HG03108 (cell line): Measurements from ENCODE around the gene CNOT2.

Experiments
- ATAC-seq: cut with Tn5 transposase; IDR thresholded peaks from one replicate; pipeline ENCODE4 v1.9.1; 2021; ENCODE audit warnings: moderate library complexity; ENCODE audit not compliant: unreplicated experiment

The CNOT2 gene, protein sequence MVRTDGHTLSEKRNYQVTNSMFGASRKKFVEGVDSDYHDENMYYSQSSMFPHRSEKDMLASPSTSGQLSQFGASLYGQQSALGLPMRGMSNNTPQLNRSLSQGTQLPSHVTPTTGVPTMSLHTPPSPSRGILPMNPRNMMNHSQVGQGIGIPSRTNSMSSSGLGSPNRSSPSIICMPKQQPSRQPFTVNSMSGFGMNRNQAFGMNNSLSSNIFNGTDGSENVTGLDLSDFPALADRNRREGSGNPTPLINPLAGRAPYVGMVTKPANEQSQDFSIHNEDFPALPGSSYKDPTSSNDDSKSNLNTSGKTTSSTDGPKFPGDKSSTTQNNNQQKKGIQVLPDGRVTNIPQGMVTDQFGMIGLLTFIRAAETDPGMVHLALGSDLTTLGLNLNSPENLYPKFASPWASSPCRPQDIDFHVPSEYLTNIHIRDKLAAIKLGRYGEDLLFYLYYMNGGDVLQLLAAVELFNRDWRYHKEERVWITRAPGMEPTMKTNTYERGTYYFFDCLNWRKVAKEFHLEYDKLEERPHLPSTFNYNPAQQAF

GRCh38 chr12:70242695-70243509, at the start of gene CNOT2:
Gene CNOT2, plus strand, starts transcription at chr12:70243433. Its CDS starts 34,794 bp downstream, at chr12:70278227.
- peak; percentile 68 for ATAC-seq

GRCh38 chr12:70194076-70194475, 49.2 kb upstream of the CNOT2 start:
- ATAC-seq = no peak

DNA sequence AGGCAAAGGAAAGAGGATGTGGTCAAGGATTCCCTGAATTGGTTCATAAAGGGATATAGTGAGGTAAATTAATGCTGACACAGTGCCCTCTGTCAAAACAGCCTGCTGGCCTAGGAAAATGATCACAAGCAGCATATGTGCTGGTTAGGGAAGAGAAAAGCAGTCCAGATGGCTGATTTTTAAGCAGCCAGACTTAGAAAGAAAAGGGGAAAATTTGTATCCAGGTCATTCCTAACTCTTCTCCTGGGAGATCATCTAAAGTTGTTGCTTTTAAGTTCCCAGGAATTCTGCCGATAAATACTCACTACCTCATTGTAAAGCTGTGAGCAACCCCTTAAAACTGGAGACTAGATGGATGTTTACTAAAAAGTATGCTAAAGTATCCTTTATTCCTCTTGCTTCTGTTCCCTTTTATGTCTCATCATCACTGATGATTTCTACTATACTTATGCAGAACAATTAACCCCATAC, 46.4 kb upstream of the CNOT2 start:
- no peak for ATAC-seq

- ATAC-seq = no peak
Observed at GRCh38 chr12:70197345-70197744, 45.9 kb upstream of the CNOT2 start.

DNA sequence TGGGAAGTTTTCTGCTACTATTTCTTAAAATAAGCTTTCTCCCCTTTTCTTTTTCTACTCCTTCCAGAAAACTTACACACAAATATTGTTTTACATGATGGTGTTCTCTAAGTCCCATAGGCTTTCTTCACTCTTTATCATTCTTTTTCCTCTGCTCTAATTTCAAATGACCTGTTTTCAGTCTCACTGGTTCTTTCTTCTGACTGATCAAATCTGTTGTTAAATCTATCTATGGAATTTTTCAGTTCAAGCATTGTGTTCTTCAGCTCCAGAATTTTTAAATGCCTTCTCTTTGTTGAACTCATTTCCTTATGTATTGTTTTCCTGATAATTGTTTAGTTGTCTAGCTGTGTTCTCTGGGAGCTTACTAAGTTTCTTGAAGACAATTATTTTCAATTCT, 29.5 kb upstream of the CNOT2 start:
- ATAC-seq = no peak

DNA sequence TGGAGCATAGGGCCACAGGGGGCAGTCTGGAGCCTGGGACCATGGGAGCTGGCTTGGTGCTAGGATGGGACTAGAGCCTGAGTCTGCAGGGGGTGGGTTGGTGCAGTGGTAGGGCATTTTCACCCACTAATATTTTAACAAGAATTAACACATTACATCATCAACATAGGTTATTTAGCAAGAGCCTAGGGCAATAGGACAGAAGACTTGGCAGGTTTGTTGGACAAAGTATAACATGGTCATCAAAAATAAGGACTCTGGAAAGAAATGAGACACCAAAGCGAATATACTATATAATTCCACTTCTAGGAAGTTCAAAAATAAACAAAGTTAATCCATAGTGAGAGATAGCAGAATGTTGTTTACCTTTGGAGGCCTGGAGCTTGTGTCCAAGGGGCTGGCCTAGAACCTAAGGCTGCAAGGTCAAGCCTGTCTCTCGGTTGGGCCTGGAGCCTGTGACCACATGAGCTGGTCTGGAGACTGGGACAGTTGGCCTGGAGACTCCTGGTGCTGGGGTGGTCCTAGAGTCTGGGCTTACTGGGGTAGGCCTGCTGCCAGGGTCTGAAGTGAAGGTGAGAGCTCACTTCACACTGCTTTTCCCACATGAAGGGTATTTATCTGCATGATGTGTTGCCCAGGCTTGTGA, 28.1 kb upstream of the CNOT2 start:
- no peak for ATAC-seq

DNA sequence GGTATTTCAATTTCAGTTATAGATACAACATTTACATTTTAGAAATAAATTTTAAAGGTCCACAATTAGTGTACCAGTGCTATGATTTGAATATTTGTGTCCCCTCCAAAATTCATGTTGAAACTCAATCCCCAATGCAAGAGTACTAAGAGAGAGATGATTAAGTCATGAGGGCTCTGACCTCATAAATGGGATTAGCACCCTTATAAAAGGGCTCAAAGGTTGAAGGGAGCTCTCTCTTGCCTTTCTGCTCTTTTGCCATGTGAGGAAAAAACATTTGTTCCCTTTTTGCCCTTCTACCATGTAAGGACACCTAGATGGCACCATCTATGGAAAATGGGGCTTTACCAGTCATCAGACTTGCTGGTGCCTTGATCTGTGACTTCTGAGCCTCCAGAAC, 25.8 kb upstream of the CNOT2 start:
- ATAC-seq = no peak

- no peak for ATAC-seq
Observed at GRCh38 chr12:70221626-70222025, 21.6 kb upstream of the CNOT2 start.

- ATAC-seq = no peak
Observed at GRCh38 chr12:70227911-70228310, 15.3 kb upstream of the CNOT2 start.

GRCh38 chr12:70230934-70231606, 12.2 kb upstream of the CNOT2 start:
- no peak for ATAC-seq

GRCh38 chr12:70236990-70237389, 6.2 kb upstream of the CNOT2 start:
- no peak for ATAC-seq

DNA sequence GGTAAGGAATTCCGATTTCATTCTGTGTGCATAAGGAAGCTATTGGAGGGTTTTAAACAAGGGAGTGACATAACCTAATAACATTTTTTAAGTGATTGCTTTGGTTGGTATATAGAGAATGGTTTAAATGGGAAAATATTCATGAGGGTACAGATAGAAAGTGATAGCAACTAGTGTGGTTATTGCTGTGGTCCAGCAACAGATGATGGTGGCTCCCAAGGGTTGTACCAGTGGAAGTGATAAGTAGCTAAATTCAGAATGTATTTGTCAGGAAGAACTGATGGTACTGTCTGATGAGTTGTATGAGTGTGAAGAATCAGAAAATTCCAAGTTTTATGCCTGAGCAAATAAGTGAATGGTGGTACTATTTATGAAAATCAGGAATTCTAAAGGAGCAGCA, 2.6 kb upstream of the CNOT2 start:
- no peak for ATAC-seq

DNA sequence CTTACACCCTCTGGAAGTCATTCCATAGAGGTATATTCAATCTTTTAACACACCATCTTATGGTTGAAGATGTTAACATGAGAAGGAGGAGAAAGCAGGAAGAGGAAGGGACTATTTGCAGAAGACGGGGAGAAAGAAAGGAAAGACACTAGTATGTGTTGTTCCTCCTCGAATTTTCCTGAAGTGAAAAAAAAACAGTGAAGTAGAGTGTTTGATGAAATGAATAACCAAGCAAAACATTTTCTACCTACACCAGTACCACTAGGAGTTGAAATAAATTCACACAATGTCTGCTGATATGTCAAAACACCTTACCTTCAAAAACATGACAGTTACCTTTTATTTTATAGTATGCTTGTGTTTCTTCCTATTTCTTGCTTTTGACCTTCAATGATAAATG, 1.4 kb upstream of the CNOT2 start:
- no peak for ATAC-seq

DNA sequence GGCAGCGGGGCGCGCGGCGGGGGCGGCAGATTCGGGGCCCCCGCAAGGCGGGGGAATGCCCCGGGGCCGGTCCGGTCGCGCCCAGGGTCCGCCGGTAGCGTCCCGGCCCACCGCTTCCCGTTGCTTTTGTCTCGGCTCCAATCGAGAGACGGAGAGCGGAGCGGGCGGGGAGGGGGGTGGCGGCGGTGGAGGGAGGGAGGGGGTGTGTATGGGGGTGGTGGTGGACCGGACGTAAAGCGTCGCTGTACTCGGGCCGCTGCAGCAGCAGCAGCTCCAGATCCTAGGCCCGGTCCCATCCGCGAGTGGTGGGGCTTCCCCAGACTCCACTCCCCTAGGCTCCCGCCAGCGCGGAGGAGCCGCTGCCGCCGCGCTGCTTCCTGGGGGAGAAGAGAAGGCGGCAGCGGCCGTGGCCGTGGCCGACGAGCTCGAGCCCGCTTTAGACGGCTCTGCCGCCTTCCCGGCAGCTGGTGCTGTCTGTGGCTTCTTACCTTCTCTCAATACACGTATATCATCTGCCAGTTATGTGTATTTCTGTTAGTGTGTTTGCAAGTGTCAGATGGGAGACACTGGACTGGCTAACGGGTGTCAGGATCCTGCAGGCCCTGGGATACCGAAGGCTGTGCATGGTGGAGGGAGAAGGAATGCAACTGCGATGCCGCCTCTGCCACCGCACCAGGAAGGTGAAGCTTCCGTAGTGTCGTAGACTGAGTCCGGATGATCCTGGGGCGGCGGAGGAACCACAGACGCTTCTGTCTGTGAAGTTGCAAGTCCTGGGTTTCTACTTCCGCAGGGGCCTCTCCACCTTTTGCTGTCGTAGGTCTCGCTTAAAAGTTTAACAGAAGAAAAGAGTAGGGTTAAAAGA, 508 bp downstream of the CNOT2 start:
- ATAC-seq = peak; percentile 34

- no peak for ATAC-seq
Observed at GRCh38 chr12:70244409-70244808, 1.2 kb downstream of the CNOT2 start.

- no peak for ATAC-seq
Observed at GRCh38 chr12:70245458-70245857, 2.2 kb downstream of the CNOT2 start.

- ATAC-seq = no peak
Observed at GRCh38 chr12:70246580-70246979, 3.3 kb downstream of the CNOT2 start.

DNA sequence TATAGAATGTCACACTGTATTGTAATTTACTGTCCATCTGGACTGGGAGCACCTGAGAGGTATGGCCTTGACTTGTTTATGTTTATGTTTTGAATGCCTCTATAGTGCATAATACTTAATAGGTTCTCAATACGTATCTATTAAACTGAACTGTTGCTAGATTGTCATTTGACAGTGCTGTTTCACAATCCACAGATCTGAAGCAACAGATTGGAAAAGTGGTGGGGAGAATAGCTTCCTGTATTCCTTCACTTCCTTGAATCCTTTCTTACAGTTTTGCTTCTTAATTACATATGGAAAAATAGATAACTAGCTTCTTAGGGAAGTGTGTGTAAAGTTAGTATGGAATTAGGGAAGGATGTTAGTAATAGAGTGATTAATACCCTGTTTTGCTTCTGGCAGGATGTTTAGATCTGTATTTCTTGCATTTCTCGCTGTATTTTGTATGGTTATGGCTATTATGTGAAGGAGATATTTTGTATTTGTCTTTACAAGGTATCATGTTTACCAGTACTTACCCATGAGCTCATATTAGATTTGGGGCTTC, 4.5 kb downstream of the CNOT2 start:
- ATAC-seq = no peak

- ATAC-seq = no peak
Observed at GRCh38 chr12:70248876-70249275, 5.6 kb downstream of the CNOT2 start.
